ENCODE data around the gene RBP3.

- TF ChIP-seq CTCF (IDR thresholded peaks at IDR 0.05 in 4 of 5, conservative IDR thresholded peaks at IDR 0.05 in 1 of 5): no peak
- TF ChIP-seq POLR2A (IDR thresholded peaks at IDR 0.05): no peak
These were observed 19.5 kb downstream of the RBP3 start for GRCh38 chr10:47367646-47368045.

All from gastrocnemius medialis (tissue), 4 donors.